GM23338 (cell line): Measurements from ENCODE around the gene ING5. TPM values are rescaled to one million over a fixed set of nuclear protein-coding genes. Genes with fewer than 3 reads are reported as not detected.

Source experiments
- ATAC-seq: fragments of 200-7000 bp; cut with Tn5 transposase; 3 replicates; pipeline ENCODE4 v1.9.1; 2020
- DNase-seq: peaks from one replicate; pipeline ENCODE4 v3.0.0-alpha.2; 2015; ENCODE audit warnings: low spot score
- H2AFZ ChIP-seq: fragments of 200-600 bp; sonication (generic); 2 replicates; pipeline ENCODE4 v1.8.0; 2016; ENCODE audit warnings: antibody characterized with exemption, mild to moderate bottlenecking, moderate library complexity
- H3F3A ChIP-seq: fragments of 200-600 bp; sonication (generic); replicated peaks from 2 replicates; pipeline ENCODE4 v1.8.0; 2017; ENCODE audit warnings: antibody characterized with exemption, mixed run types, low read depth
- H3K27ac ChIP-seq: fragments of 200-600 bp; sonication (generic); 2 replicates; pipeline ENCODE4 v1.6.1; 2016; ENCODE audit warnings: low read depth
- H3K27me3 ChIP-seq: fragments of 200-600 bp; sonication (generic); 2 replicates; pipeline ENCODE4 v1.8.0; 2016; ENCODE audit warnings: mild to moderate bottlenecking, mixed run types, moderate library complexity; ENCODE audit not compliant: insufficient read depth
- H3K36me3 ChIP-seq: fragments of 200-600 bp; sonication (generic); 2 replicates; pipeline ENCODE4 v1.8.0; 2016; ENCODE audit warnings: mild to moderate bottlenecking; ENCODE audit not compliant: insufficient read depth
- H3K4me1 ChIP-seq: fragments of 200-600 bp; sonication (generic); 2 replicates; pipeline ENCODE4 v1.8.0; 2016; ENCODE audit warnings: mild to moderate bottlenecking, moderate library complexity; ENCODE audit not compliant: insufficient read depth
- H3K4me2 ChIP-seq: fragments of 200-600 bp; sonication (generic); 2 replicates; pipeline ENCODE4 v1.7.1; 2017; ENCODE audit warnings: mixed run types
- H3K4me3 ChIP-seq: fragments of 200-600 bp; sonication (generic); 2 replicates; pipeline ENCODE4 v1.6.1; 2016; ENCODE audit warnings: mixed run types
- H3K79me2 ChIP-seq: fragments of 200-600 bp; sonication (generic); replicated peaks from 2 replicates; pipeline ENCODE4 v1.8.0; 2017; ENCODE audit warnings: mild to moderate bottlenecking; ENCODE audit not compliant: insufficient read depth
- H3K9me2 ChIP-seq: fragments of 200-600 bp; sonication (generic); 2 replicates; pipeline ENCODE4 v1.8.0; 2017; ENCODE audit not compliant: insufficient read depth
- H4K20me1 ChIP-seq: fragments of 200-600 bp; sonication (generic); replicated peaks from 2 replicates; pipeline ENCODE4 v1.8.0; 2017; ENCODE audit warnings: mild to moderate bottlenecking; ENCODE audit not compliant: insufficient read depth
- H3K27ac Mint-ChIP-seq: 2 replicates; pipeline ENCODE4 v1.8.0; 2020; ENCODE audit warnings: inconsistent platforms, mild to moderate bottlenecking, moderate library complexity, mixed read lengths
- H3K27me3 Mint-ChIP-seq: 3 replicates; pipeline ENCODE4 v1.8.0; 2022; ENCODE audit warnings: low read depth, mild to moderate bottlenecking, moderate library complexity, mixed read lengths, inconsistent platforms; ENCODE audit not compliant: insufficient read depth, poor library complexity
- H3K36me3 Mint-ChIP-seq: 3 replicates; pipeline ENCODE4 v1.8.0; 2021; ENCODE audit warnings: low read depth, mild to moderate bottlenecking, inconsistent platforms, moderate library complexity, mixed read lengths
- H3K4me1 Mint-ChIP-seq: 3 replicates; pipeline ENCODE4 v1.8.0; 2020; ENCODE audit warnings: mild to moderate bottlenecking, inconsistent platforms, mixed read lengths
- H3K4me3 Mint-ChIP-seq: 3 replicates; pipeline ENCODE4 v1.8.0; 2021; ENCODE audit warnings: moderate library complexity, mild to moderate bottlenecking, inconsistent platforms, mixed read lengths
- H3K9me3 Mint-ChIP-seq: 3 replicates; pipeline ENCODE4 v1.8.0; 2020; ENCODE audit warnings: moderate library complexity, mild to moderate bottlenecking, inconsistent platforms, mixed read lengths
- CREB1 ChIP-seq: fragments of 250-450 bp; sonication (Bioruptor Pico); IDR thresholded peaks from 2 replicates; pipeline ENCODE4 v1.5.0; 2020; ENCODE audit warnings: low read depth, mild to moderate bottlenecking, moderate library complexity
- EZH2 ChIP-seq: fragments of 200-600 bp; sonication (generic); IDR thresholded peaks from one replicate; pipeline ENCODE4 v1.8.0; 2017; ENCODE audit warnings: antibody characterized with exemption, mild to moderate bottlenecking, low read depth; ENCODE audit not compliant: unreplicated experiment
- EZH2phosphoT487 ChIP-seq: fragments of 200-600 bp; sonication (generic); IDR thresholded peaks from one replicate; pipeline ENCODE4 v1.8.1; 2018; ENCODE audit warnings: antibody characterized with exemption; ENCODE audit not compliant: unreplicated experiment
- JUNB ChIP-seq: IDR thresholded peaks from one replicate; pipeline ENCODE4 v1.6.1; 2016; ENCODE audit warnings: antibody characterized with exemption; ENCODE audit not compliant: unreplicated experiment
- NANOG ChIP-seq: IDR thresholded peaks from 2 replicates; pipeline ENCODE4 v1.6.1; 2016; ENCODE audit warnings: antibody characterized with exemption, borderline replicate concordance
- POLR2AphosphoS5 ChIP-seq: IDR thresholded peaks from 2 replicates; pipeline ENCODE4 v1.6.1; 2016; ENCODE audit warnings: antibody characterized with exemption, low read depth
- STAT1 ChIP-seq: IDR thresholded peaks from one replicate; pipeline ENCODE4 v1.6.1; 2016; ENCODE audit warnings: antibody characterized with exemption; ENCODE audit not compliant: unreplicated experiment
- ZNF114 ChIP-seq: fragments of 250-450 bp; sonication (Bioruptor Pico); IDR thresholded peaks from 2 replicates; pipeline ENCODE4 v1.5.0; 2020; ENCODE audit warnings: mild to moderate bottlenecking, moderate library complexity
- ZNF331 ChIP-seq: fragments of 250-450 bp; sonication (Bioruptor Pico); IDR thresholded peaks from 2 replicates; pipeline ENCODE4 v1.5.0; 2020; ENCODE audit warnings: low read depth, mild to moderate bottlenecking, moderate library complexity
- polyA plus RNA-seq: library from polyadenylated mRNA; unstranded; fragments of >200 nt; fragmentation: Nextera tagmentation; extraction: Ambion mirVana; gene quantifications from 2 replicates; pipeline ENCODE4 v1.2.1, GENCODE V29; 2016
- total RNA-seq: library from RNA; depleted of rRNA; stranded (reverse); fragments of >200 nt; shearing (Covaris generic); gene quantifications from 2 replicates; pipeline ENCODE4 v1.2.3, GENCODE V29; 2014
- TF ChIP-seq, protein P1 (sequence below): IDR thresholded peaks from one replicate; pipeline ENCODE4 v1.6.1; 2018; ENCODE audit warnings: antibody characterized with exemption; ENCODE audit not compliant: unreplicated experiment
- TF ChIP-seq, protein P2 (sequence below): fragments of 250-450 bp; sonication (Bioruptor Pico); IDR thresholded peaks from 2 replicates; pipeline ENCODE4 v1.5.0; 2020; ENCODE audit warnings: mild to moderate bottlenecking, moderate library complexity
- TF ChIP-seq, protein P3 (sequence below), 2 experiments: fragments of 200-600 bp in 1 of 2; sonication (generic) in 1 of 2; conservative IDR thresholded peaks; 2 replicates each; pipeline versions ENCODE4 v1.5.1 to v1.6.1; 2016 to 2017; ENCODE audit warnings: antibody characterized with exemption in 2 of 2, low read depth in 2 of 2, mild to moderate bottlenecking in 2 of 2, moderate library complexity in 1 of 2
- TF ChIP-seq, protein P4 (sequence below): IDR thresholded peaks from 2 replicates; pipeline ENCODE4 v1.6.1; 2016; ENCODE audit warnings: antibody characterized with exemption

The ING5 gene
- total and polyA plus RNA-seq, 2 experiments from 2014 or later, result 25.7 to 42.5 TPM

DNA sequence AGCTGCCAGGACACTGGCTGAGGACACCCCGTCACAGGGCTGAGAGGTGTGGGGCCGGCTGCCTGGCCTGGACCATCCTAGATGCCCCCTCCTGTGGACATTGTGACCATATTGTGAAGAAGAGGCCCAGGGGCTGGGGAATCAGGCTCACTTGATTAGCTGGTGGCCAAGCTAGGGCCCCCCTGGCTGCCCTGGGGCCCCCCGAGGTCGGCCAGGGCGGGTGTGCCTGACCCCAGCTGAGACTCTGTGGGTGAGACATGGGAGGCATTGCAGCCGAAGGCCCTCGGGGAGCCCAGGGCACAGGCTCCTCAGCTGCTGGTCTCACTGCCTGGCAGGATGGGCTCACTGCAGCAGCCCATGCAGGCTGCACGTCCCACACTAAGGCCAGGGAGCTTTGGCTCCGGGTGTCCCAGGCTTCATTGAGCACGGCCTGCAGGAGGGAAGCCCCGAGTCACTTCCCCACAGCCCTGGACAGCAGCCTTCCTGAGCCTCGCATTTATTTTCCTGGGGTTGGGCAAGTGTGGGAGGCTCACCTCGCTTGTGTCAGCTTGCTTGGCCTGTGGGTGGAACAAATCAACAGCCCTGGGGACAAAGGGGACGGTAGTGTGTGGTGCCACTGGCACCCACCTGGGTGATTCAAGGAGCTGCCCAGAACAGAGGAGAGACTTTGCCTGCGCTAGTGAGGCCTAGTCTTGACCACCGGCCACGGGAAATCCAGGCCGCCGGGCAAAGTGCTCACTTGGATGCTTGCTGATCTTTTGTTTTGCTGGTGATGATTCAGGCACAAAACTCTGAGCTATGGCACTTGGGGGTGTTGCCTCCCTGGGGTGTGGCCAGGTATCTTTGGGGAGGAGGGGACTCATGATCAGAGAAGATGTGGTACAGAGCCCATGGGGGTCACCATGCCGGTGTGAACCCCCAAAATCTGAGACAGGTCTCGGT, 76.1 kb downstream of the ING5 start:
- Histone ChIP-seq H3K4me2 (no peak overlapping the region), H3K9me2 (no peaks in the 10 kb centered on the region), H4K20me1 (no peaks in the 10 kb centered on the region), H3K4me1 (peaks cover 6% of the 10 kb centered on the region; the same call in 1 of the 2 replicates), H3K27ac (no peak overlapping the region), H3K79me2 (no peaks in the 10 kb centered on the region), H3K36me3 (peaks cover 7% of the 10 kb centered on the region; the same call in 1 of the 2 replicates), H3K27me3 (no peaks in the 10 kb centered on the region), H3K4me3 (no peak overlapping the region), H2AFZ (no peak overlapping the region), H3F3A (no peaks in the 10 kb centered on the region)
- no peak overlapping the region for H3K4me3 Mint-ChIP-seq
- H3K27me3 Mint-ChIP-seq, result peaks cover 13% of the 10 kb centered on the region
- no peak for TF ChIP-seq ZNF331 (CRISPR knock-in tag)
- no peak for TF ChIP-seq POLR2AphosphoS5
- TF ChIP-seq, protein P1, sequence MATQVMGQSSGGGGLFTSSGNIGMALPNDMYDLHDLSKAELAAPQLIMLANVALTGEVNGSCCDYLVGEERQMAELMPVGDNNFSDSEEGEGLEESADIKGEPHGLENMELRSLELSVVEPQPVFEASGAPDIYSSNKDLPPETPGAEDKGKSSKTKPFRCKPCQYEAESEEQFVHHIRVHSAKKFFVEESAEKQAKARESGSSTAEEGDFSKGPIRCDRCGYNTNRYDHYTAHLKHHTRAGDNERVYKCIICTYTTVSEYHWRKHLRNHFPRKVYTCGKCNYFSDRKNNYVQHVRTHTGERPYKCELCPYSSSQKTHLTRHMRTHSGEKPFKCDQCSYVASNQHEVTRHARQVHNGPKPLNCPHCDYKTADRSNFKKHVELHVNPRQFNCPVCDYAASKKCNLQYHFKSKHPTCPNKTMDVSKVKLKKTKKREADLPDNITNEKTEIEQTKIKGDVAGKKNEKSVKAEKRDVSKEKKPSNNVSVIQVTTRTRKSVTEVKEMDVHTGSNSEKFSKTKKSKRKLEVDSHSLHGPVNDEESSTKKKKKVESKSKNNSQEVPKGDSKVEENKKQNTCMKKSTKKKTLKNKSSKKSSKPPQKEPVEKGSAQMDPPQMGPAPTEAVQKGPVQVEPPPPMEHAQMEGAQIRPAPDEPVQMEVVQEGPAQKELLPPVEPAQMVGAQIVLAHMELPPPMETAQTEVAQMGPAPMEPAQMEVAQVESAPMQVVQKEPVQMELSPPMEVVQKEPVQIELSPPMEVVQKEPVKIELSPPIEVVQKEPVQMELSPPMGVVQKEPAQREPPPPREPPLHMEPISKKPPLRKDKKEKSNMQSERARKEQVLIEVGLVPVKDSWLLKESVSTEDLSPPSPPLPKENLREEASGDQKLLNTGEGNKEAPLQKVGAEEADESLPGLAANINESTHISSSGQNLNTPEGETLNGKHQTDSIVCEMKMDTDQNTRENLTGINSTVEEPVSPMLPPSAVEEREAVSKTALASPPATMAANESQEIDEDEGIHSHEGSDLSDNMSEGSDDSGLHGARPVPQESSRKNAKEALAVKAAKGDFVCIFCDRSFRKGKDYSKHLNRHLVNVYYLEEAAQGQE, result no peak
- TF ChIP-seq, protein P2, sequence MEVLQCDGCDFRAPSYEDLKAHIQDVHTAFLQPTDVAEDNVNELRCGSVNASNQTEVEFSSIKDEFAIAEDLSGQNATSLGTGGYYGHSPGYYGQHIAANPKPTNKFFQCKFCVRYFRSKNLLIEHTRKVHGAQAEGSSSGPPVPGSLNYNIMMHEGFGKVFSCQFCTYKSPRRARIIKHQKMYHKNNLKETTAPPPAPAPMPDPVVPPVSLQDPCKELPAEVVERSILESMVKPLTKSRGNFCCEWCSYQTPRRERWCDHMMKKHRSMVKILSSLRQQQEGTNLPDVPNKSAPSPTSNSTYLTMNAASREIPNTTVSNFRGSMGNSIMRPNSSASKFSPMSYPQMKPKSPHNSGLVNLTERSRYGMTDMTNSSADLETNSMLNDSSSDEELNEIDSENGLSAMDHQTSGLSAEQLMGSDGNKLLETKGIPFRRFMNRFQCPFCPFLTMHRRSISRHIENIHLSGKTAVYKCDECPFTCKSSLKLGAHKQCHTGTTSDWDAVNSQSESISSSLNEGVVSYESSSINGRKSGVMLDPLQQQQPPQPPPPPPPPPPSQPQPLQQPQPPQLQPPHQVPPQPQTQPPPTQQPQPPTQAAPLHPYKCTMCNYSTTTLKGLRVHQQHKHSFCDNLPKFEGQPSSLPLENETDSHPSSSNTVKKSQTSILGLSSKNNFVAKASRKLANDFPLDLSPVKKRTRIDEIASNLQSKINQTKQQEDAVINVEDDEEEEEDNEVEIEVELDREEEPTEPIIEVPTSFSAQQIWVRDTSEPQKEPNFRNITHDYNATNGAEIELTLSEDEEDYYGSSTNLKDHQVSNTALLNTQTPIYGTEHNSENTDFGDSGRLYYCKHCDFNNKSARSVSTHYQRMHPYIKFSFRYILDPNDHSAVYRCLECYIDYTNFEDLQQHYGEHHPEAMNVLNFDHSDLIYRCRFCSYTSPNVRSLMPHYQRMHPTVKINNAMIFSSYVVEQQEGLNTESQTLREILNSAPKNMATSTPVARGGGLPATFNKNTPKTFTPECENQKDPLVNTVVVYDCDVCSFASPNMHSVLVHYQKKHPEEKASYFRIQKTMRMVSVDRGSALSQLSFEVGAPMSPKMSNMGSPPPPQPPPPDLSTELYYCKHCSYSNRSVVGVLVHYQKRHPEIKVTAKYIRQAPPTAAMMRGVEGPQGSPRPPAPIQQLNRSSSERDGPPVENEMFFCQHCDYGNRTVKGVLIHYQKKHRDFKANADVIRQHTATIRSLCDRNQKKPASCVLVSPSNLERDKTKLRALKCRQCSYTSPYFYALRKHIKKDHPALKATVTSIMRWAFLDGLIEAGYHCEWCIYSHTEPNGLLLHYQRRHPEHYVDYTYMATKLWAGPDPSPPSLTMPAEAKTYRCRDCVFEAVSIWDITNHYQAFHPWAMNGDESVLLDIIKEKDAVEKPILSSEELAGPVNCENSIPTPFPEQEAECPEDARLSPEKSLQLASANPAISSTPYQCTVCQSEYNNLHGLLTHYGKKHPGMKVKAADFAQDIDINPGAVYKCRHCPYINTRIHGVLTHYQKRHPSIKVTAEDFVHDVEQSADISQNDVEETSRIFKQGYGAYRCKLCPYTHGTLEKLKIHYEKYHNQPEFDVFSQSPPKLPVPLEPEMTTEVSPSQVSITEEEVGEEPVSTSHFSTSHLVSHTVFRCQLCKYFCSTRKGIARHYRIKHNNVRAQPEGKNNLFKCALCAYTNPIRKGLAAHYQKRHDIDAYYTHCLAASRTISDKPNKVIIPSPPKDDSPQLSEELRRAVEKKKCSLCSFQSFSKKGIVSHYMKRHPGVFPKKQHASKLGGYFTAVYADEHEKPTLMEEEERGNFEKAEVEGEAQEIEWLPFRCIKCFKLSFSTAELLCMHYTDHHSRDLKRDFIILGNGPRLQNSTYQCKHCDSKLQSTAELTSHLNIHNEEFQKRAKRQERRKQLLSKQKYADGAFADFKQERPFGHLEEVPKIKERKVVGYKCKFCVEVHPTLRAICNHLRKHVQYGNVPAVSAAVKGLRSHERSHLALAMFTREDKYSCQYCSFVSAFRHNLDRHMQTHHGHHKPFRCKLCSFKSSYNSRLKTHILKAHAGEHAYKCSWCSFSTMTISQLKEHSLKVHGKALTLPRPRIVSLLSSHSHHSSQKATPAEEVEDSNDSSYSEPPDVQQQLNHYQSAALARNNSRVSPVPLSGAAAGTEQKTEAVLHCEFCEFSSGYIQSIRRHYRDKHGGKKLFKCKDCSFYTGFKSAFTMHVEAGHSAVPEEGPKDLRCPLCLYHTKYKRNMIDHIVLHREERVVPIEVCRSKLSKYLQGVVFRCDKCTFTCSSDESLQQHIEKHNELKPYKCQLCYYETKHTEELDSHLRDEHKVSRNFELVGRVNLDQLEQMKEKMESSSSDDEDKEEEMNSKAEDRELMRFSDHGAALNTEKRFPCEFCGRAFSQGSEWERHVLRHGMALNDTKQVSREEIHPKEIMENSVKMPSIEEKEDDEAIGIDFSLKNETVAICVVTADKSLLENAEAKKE, result no peak
- TF ChIP-seq CREB1 (CRISPR knock-in tag), result no peak
- TF ChIP-seq ZNF114 (CRISPR knock-in tag), result no peak
- no peak for TF ChIP-seq NANOG
- TF ChIP-seq, protein P3, sequence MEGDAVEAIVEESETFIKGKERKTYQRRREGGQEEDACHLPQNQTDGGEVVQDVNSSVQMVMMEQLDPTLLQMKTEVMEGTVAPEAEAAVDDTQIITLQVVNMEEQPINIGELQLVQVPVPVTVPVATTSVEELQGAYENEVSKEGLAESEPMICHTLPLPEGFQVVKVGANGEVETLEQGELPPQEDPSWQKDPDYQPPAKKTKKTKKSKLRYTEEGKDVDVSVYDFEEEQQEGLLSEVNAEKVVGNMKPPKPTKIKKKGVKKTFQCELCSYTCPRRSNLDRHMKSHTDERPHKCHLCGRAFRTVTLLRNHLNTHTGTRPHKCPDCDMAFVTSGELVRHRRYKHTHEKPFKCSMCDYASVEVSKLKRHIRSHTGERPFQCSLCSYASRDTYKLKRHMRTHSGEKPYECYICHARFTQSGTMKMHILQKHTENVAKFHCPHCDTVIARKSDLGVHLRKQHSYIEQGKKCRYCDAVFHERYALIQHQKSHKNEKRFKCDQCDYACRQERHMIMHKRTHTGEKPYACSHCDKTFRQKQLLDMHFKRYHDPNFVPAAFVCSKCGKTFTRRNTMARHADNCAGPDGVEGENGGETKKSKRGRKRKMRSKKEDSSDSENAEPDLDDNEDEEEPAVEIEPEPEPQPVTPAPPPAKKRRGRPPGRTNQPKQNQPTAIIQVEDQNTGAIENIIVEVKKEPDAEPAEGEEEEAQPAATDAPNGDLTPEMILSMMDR (conservative IDR thresholded peaks at IDR 0.05; ENCODE audit: low read depth in 2 of 2), result no peak
- no peak for TF ChIP-seq STAT1
- no peak for TF ChIP-seq EZH2phosphoT487
- TF ChIP-seq JUNB, result no peak
- TF ChIP-seq EZH2, result no peak
- TF ChIP-seq, protein P4, sequence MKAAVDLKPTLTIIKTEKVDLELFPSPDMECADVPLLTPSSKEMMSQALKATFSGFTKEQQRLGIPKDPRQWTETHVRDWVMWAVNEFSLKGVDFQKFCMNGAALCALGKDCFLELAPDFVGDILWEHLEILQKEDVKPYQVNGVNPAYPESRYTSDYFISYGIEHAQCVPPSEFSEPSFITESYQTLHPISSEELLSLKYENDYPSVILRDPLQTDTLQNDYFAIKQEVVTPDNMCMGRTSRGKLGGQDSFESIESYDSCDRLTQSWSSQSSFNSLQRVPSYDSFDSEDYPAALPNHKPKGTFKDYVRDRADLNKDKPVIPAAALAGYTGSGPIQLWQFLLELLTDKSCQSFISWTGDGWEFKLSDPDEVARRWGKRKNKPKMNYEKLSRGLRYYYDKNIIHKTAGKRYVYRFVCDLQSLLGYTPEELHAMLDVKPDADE, result no peak
- DNase-seq (no peak), ATAC-seq (peak; percentile 34)
- peaks cover 15% of the 10 kb centered on the region for H3K36me3 Mint-ChIP-seq
- H3K9me3 Mint-ChIP-seq, result peaks cover 36% of the 10 kb centered on the region
- peaks cover 18% of the 10 kb centered on the region for H3K4me1 Mint-ChIP-seq
- H3K27ac Mint-ChIP-seq, result no peak overlapping the region
